Measurements from ENCODE around the gene PIGS.
"Not testable (repeated sequence)": the region's sequence is repeated elsewhere in the genome, so short reads cannot be mapped to it uniquely, and the experiment has no call there.

The PIGS gene

DNA sequence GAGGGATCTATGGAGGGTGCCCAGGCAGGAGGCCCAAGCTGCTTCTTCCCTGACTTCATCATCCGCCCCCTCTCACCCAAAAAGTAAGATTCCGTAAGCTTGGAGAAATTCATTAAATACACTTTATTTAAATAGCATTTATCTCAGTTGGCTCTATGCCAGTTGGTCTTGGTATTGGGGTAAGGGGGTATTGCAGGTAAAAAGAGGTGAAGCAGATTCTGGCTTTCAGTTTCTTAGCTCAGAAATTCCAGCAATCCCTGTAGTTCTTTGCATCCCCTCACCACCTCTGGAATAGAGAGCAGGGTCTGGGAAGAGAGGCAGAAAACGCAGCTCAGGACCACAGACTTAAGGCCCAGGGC lies 6.1 kb upstream of the PIGS start:
- no peak for DNase-seq
- H3K9me3 ChIP-seq (ENCODE audit: severe bottlenecking) = no peaks in the 10 kb centered on the region
- H3K36me3 ChIP-seq = peaks cover 57% of the 10 kb centered on the region
- TF ChIP-seq, protein P1, sequence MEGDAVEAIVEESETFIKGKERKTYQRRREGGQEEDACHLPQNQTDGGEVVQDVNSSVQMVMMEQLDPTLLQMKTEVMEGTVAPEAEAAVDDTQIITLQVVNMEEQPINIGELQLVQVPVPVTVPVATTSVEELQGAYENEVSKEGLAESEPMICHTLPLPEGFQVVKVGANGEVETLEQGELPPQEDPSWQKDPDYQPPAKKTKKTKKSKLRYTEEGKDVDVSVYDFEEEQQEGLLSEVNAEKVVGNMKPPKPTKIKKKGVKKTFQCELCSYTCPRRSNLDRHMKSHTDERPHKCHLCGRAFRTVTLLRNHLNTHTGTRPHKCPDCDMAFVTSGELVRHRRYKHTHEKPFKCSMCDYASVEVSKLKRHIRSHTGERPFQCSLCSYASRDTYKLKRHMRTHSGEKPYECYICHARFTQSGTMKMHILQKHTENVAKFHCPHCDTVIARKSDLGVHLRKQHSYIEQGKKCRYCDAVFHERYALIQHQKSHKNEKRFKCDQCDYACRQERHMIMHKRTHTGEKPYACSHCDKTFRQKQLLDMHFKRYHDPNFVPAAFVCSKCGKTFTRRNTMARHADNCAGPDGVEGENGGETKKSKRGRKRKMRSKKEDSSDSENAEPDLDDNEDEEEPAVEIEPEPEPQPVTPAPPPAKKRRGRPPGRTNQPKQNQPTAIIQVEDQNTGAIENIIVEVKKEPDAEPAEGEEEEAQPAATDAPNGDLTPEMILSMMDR (IDR thresholded peaks at IDR 0.05; ENCODE audit: low read depth, low read length) = no peak
- no peak overlapping the region for H3K27ac ChIP-seq
- H3K4me3 ChIP-seq (ENCODE audit: low read depth, low read length) = no peak overlapping the region
- H3K27me3 ChIP-seq (ENCODE audit: insufficient read depth, low read depth, severe bottlenecking) = no peaks in the 10 kb centered on the region

DNA sequence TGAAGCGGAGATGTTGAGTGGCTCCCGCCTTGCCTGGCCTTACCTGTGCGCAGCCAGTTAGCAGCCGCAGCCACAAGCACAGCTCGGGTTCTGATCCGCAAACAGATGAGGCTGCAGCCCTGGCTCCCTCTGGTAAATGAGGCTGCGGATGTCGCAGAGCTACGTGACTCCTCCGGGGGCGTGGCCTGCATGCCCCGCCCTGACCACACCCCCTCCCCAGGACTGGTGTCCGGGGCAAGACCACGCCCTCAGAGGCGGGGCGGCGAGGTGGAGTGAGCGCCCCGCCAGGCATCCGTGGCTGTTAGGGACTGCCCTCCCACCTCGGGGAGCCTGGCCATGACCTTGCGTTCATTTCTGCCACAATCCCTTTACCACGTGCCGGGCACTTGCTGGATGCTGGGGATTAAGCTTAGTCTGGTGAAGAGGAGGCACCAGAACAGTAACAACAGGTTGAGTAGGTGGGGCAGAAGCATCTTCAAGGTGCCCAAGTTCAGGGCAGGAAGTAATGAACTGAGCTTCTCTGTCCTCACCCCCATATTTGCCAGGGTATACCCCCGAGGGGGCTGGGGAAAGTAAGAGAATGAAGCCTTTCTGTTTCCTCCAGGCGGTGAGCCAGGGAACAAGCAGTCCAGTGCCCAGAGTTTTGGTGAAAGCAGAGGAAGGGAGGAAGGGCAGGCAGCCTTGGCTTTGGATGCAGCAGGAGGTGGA lies 5.6 kb upstream of the PIGS start, which contains the start of gene ALDOC:
ALDOC (minus strand) TSS at position 138 of the 708 bp plus-strand sequence. CDS start 1,363 bp downstream, outside the sequence.
- Histone ChIP-seq H3K27me3 (ENCODE audit: insufficient read depth, low read depth, severe bottlenecking) (no peaks in the 10 kb centered on the region), H3K27ac (no peak within 1 kb of the TSS), H3K4me3 (ENCODE audit: low read depth, low read length) (no peak within 1 kb of the TSS), H3K36me3 (peaks cover 52% of the 10 kb centered on the region), H3K9me3 (ENCODE audit: severe bottlenecking) (no peaks in the 10 kb centered on the region)
- TF ChIP-seq, protein P1 (IDR thresholded peaks at IDR 0.05; ENCODE audit: low read depth, low read length) = no peak
- DNase-seq = peak; percentile 84

DNA sequence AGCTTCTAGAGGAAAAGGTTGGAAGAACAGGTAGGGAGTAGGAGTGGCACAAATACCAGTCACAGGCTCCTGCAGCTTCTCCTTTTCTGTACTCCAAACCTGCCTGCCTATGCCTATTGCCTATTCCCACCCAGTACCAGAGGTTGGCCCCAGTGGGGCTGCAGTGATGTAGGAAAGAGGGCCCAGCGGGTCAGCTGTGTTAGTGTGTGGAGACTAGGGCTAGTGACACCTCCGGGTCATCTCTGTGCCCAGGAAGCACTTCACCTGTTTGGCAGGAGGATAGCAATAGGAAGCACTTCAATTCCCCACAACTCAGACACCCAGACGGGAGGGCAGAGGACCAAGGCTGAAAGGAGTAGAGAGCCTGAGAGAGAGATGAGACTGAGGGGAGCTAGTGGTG lies 4.7 kb upstream of the PIGS start:
- H3K36me3 ChIP-seq = peaks cover 50% of the 10 kb centered on the region
- not testable (repeated sequence) for H3K27me3 ChIP-seq (ENCODE audit: insufficient read depth, low read depth, severe bottlenecking); H3K9me3 ChIP-seq (ENCODE audit: severe bottlenecking); DNase-seq; H3K4me3 ChIP-seq (ENCODE audit: low read depth, low read length); H3K27ac ChIP-seq

DNA sequence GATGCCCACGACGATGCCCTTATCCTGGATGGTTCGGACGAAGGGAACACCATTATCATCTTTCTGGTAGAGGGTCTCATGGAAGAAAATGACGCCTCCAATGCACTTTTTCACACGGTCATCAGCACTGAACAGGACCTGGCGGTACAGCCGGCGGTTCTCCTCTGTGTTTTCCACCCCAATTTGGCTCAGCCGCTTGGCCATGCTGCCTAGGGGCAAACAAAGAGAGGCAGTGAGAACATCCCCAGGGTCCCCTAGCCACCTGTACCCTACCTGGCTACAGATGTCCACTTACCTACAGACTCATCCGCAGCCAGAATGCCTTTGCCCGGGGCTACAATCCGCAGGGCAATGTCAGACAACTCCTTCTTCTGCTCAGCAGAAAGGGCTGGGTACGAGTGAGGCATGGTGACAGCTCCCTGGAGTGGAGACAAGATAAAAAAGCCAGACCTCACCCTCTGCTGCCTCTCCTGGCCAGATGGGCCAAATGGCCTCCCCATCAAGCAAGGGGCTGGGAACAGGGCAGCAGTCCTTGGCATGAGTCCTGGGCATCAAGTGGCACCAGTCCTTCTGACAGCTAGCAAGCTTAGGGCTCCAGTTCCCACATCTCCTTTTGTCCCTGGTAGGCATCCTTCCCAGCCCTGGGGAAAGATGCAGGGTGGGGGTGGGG lies 3.9 kb upstream of the PIGS start:
- no peaks in the 10 kb centered on the region for H3K9me3 ChIP-seq (ENCODE audit: severe bottlenecking)
- TF ChIP-seq, protein P1 (IDR thresholded peaks at IDR 0.05; ENCODE audit: low read depth, low read length) = 0 out of 2 replicates have a peak, but pooled peaks have one; percentile 34
- DNase-seq = no peak
- H3K36me3 ChIP-seq = peaks cover 43% of the 10 kb centered on the region
- H3K27me3 ChIP-seq (ENCODE audit: insufficient read depth, low read depth, severe bottlenecking) = no peaks in the 10 kb centered on the region
- H3K4me3 ChIP-seq (ENCODE audit: low read depth, low read length) = no peak overlapping the region
- no peak overlapping the region for H3K27ac ChIP-seq

GRCh38 chr17:28574526-28574925 lies 3.2 kb upstream of the PIGS start:
- no peak overlapping the region for H3K4me3 ChIP-seq (ENCODE audit: low read depth, low read length)
- no peak for DNase-seq
- no peaks in the 10 kb centered on the region for H3K9me3 ChIP-seq (ENCODE audit: severe bottlenecking)
- TF ChIP-seq, protein P1 (IDR thresholded peaks at IDR 0.05; ENCODE audit: low read depth, low read length) = no peak
- no peak overlapping the region for H3K27ac ChIP-seq
- H3K36me3 ChIP-seq = peaks cover 36% of the 10 kb centered on the region
- H3K27me3 ChIP-seq (ENCODE audit: insufficient read depth, low read depth, severe bottlenecking) = no peaks in the 10 kb centered on the region

- H3K27ac ChIP-seq = no peak overlapping the region
- H3K9me3 ChIP-seq (ENCODE audit: severe bottlenecking) = no peaks in the 10 kb centered on the region
- peaks cover 31% of the 10 kb centered on the region for H3K36me3 ChIP-seq
- TF ChIP-seq, protein P1 (IDR thresholded peaks at IDR 0.05; ENCODE audit: low read depth, low read length) = no peak
- DNase-seq = no peak
- no peak overlapping the region for H3K4me3 ChIP-seq (ENCODE audit: low read depth, low read length)
- no peaks in the 10 kb centered on the region for H3K27me3 ChIP-seq (ENCODE audit: insufficient read depth, low read depth, severe bottlenecking)
Measured at GRCh38 chr17:28573966-28574480, 2.7 kb upstream of the PIGS start.
